HG02759 (cell line): ENCODE results near the gene EPB41L1.

ENCODE experiments used
- ATAC-seq: cut with Tn5 transposase; IDR thresholded peaks from one replicate; pipeline ENCODE4 v1.9.1; 2021; ENCODE audit warnings: mild to moderate bottlenecking, moderate library complexity; ENCODE audit not compliant: unreplicated experiment

Gene EPB41L1

GRCh38 chr20:36218380-36219064, 64.0 kb downstream of the EPB41L1 start:
- ATAC-seq: no peak

- no peak for ATAC-seq
These were observed 65.2 kb downstream of the EPB41L1 start for GRCh38 chr20:36219671-36220220.

GRCh38 chr20:36225666-36226065, 71.1 kb downstream of the EPB41L1 start:
- no peak for ATAC-seq

GRCh38 chr20:36228770-36229169, 74.2 kb downstream of the EPB41L1 start:
- no peak for ATAC-seq

GRCh38 chr20:36230019-36230418, 75.5 kb downstream of the EPB41L1 start:
- ATAC-seq: no peak

- ATAC-seq: no peak
These were observed 76.8 kb downstream of the EPB41L1 start for GRCh38 chr20:36231331-36231730.

- no peak for ATAC-seq
These were observed 80.3 kb downstream of the EPB41L1 start for GRCh38 chr20:36234771-36235320.

GRCh38 chr20:36235892-36236785, 81.6 kb downstream of the EPB41L1 start, which contains the start of gene AAR2:
TSS of gene AAR2 (plus strand) at chr20:36236478. CDS start at chr20:36239869, 3,391 bp downstream.
- peak; percentile 84 for ATAC-seq

GRCh38 chr20:36236786-36237121, 82.2 kb downstream of the EPB41L1 start:
- no peak for ATAC-seq

- no peak for ATAC-seq
These were observed 82.9 kb downstream of the EPB41L1 start for GRCh38 chr20:36237477-36237876.

GRCh38 chr20:36238153-36238552, 83.6 kb downstream of the EPB41L1 start:
- no peak for ATAC-seq

GRCh38 chr20:36238760-36239159, 84.2 kb downstream of the EPB41L1 start:
- ATAC-seq: no peak

GRCh38 chr20:36240076-36240475, 85.5 kb downstream of the EPB41L1 start:
- no peak for ATAC-seq

GRCh38 chr20:36241678-36242077, 87.1 kb downstream of the EPB41L1 start:
- ATAC-seq: no peak

GRCh38 chr20:36243726-36244125, 89.2 kb downstream of the EPB41L1 start:
- no peak for ATAC-seq

- no peak for ATAC-seq
These were observed 91.9 kb downstream of the EPB41L1 start for GRCh38 chr20:36246401-36246800.

- ATAC-seq: no peak
These were observed 94.3 kb downstream of the EPB41L1 start for GRCh38 chr20:36248836-36249235.

GRCh38 chr20:36249450-36249849, 94.9 kb downstream of the EPB41L1 start:
- ATAC-seq: no peak

GRCh38 chr20:36251426-36251825, 96.9 kb downstream of the EPB41L1 start:
- ATAC-seq: no peak

GRCh38 chr20:36252511-36252910, 98.0 kb downstream of the EPB41L1 start:
- ATAC-seq: no peak

- ATAC-seq: no peak
These were observed 98.5 kb downstream of the EPB41L1 start for GRCh38 chr20:36253036-36253435.

GRCh38 chr20:36254076-36254475, 99.5 kb downstream of the EPB41L1 start:
- no peak for ATAC-seq
